Heart left ventricle (tissue), 16 donors: ENCODE data around the gene RLF. TPM values are rescaled to one million over a fixed set of nuclear protein-coding genes. Genes with fewer than 3 reads are reported as not detected.
"Not testable (repeated sequence)": the region's sequence is repeated elsewhere in the genome, so short reads cannot be mapped to it uniquely, and the experiment has no call there.

Experiments used
- ATAC-seq, 4 donors: fragments of 200-7000 bp; cut with Tn5 transposase; one replicate each; pipeline ENCODE4 v1.9.1; 2020 to 2022; ENCODE audit warnings: moderate library complexity in 4 of 4, mild to moderate bottlenecking in 3 of 4, moderate number of reproducible peaks in 1 of 4
- DNase-seq, 5 donors: peaks; one replicate each; pipeline ENCODE4 v3.0.0-alpha.2; 2020
- H3K27ac ChIP-seq, 12 donors: fragments of 200-600 bp; sonication (generic) in 4 of 12; one replicate each; pipeline versions ENCODE4 v1.5.0 to v1.8.0; 2016 to 2022; ENCODE audit warnings: mild to moderate bottlenecking in 2 of 12
- H3K27me3 ChIP-seq, 9 donors: fragments of 200-600 bp; sonication (generic) in 2 of 9; one replicate each; pipeline versions ENCODE4 v1.5.1 to v1.8.0; 2016 to 2022; ENCODE audit warnings: mild to moderate bottlenecking in 3 of 9
- H3K36me3 ChIP-seq, 9 donors: fragments of 200-600 bp; sonication (generic) in 2 of 9; one replicate each; pipeline versions ENCODE4 v1.5.0 to v1.8.0; 2018 to 2022; ENCODE audit warnings: mild to moderate bottlenecking in 2 of 9
- H3K4me1 ChIP-seq, 12 donors: fragments of 200-600 bp; sonication (generic) in 4 of 12; one replicate each; pipeline versions ENCODE4 v1.5.0 to v1.8.0; 2016 to 2022; ENCODE audit warnings: mild to moderate bottlenecking in 3 of 12
- H3K4me3 ChIP-seq, 12 donors: fragments of 200-600 bp; sonication (generic) in 4 of 12; one replicate each; pipeline versions ENCODE4 v1.5.0 to v1.8.0; 2017 to 2022; ENCODE audit warnings: mild to moderate bottlenecking in 9 of 12, moderate library complexity in 4 of 12
- H3K9me3 ChIP-seq, 12 donors: fragments of 200-600 bp; sonication (generic) in 4 of 12; one replicate each; pipeline versions ENCODE4 v1.5.0 to v1.8.0; 2016 to 2022; ENCODE audit warnings: mild to moderate bottlenecking in 1 of 12
- CTCF ChIP-seq, 12 donors: fragments of 200-600 bp; sonication (generic) in 4 of 12; IDR thresholded peaks; one replicate each; pipeline versions ENCODE4 v1.5.0 to v1.8.0; 2018 to 2022; ENCODE audit warnings: antibody characterized with exemption in 12 of 12, mild to moderate bottlenecking in 5 of 12
- POLR2A ChIP-seq, 2 donors: fragments of 450-650 bp; IDR thresholded peaks; one replicate each; pipeline ENCODE4 v1.6.1; 2017; ENCODE audit warnings: antibody characterized with exemption in 2 of 2, mild to moderate bottlenecking in 2 of 2, moderate library complexity in 2 of 2
- WGBS, 4 donors: extraction: QIAGEN DNeasy Blood & Tissue Kit in 2 of 4; methylation state at CpG; one replicate each; pipeline versions ENCODE4 v1.1.5 to v1.1.7; 2013 to 2018; 5-methylcytosine and 5-hydroxymethylcytosine counted together
- intact Hi-C, 10 donors: fragments of 100-400 bp; cut with DNase I; formaldehyde crosslinking; loops; one replicate each; pipeline versions ENCODE4 v1.11.1 to v1.14.2; 2022
- polyA plus RNA-seq, 2 donors: library from polyadenylated mRNA; stranded (reverse); fragments of 200-250 nt; gene quantifications; one replicate each; pipeline ENCODE4 v1.2.3, GENCODE V29; 2013
- total RNA-seq, 9 donors: library from RNA; depleted of rRNA in 2 of 9; stranded (reverse); fragments of >200 nt in 2 of 9; fragmentation: NEBNext Ultra II Directional in 3 of 9; extraction: Animal tissue kit (Norgen Biotek cat#: 25700) in 3 of 9; gene quantifications; one replicate each; pipeline versions ENCODE4 v1.1.0 to v1.2.4, GENCODE V29; 2016 to 2023
- donor health status: ischemic (EF 13 %, LVEDD 7.1; RV severe dilation, severe dysfunction).
- donor health status: healthy with polysubstance abuse.
- donor health status: DM: no; HTN: yes; CAD: no.
- donor health status: DM: no; HTN: no; CAD: no.
- donor health status: ischemic (EF 25% LVEDD 6.9; RV normal size, moderate dysfunction).
- donor health status: ischemic (EF 25% LVEDD 5.7; RV mildly dilated, moderate dysfunction).
- donor health status: healthy.
- donor health status: DM: yes; HTN: yes; CAD: no.
- donor health status: ischemic (EF 35%, LVEDD 5.7; RV mildly dilated, moderate dysfunction).
- donor health status: nonischemic (EF 11% LVEDD 7.7; RV severe dilation, severe dysfunction).
- donor health status: DM: yes; HTN: yes; CAD: no.
- donor health status: PGD.
- donor health status: ischemic (EF 29% LVEDD 5.4; RV normal size, mild dysfunction).
- donor health status: nonischemic (EF 23%, LVEDD 6.1; RV moderate dilation, normal function).

RLF gene
- total and polyA plus RNA-seq, 11 donors = 2.7 to 14.5 (median 11.2) TPM

DNA sequence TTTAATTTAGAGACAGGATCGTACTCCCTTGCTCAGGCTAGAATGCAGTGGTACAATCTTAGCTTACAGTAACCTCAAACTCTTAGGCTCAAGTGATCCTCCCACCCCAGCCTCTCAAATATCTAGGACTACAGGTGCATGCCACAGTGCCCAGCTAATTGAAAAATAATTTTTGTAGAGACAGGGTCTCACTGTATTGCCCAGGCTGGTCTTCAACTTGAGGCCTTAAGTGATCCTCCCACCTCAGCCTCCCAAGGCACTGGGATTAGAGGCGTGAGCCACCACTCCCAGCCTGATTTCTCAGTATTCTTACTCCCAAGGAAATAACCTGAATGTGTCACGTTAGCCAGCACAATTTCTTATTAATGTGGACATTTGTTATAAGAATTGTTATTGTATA, 9.8 kb downstream of the RLF start:
- DNase-seq (no peak), ATAC-seq (no peak)
- Histone ChIP-seq H3K4me1 (peaks cover 0 to 51% (median 13%) of the 10 kb centered on the region in 12 donors), H3K4me3 (no peak overlapping the region), H3K9me3 (no peaks in the 10 kb centered on the region), H3K27me3 (no peaks in the 10 kb centered on the region), H3K27ac (no peak overlapping the region), H3K36me3 (no peaks in the 10 kb centered on the region)
- TF ChIP-seq POLR2A (IDR thresholded peaks at IDR 0.05) = no peak
- TF ChIP-seq CTCF (IDR thresholded peaks at IDR 0.05) = no peak
- intact Hi-C loops = no loop called here
- WGBS, 4 donors = 82 to 93% (median 87%) methylated on average over 3 of the region's 3 CpGs

- intact Hi-C loops = no loop called here
- H3K36me3 ChIP-seq = no peaks in the 10 kb centered on the region
These were observed 13.6 kb downstream of the RLF start for GRCh38 chr1:40174788-40175187.

GRCh38 chr1:40176989-40177388, 15.8 kb downstream of the RLF start:
- DNase-seq, H3K36me3 ChIP-seq, H3K27me3 ChIP-seq, H3K9me3 ChIP-seq, ATAC-seq, H3K27ac ChIP-seq, H3K4me3 ChIP-seq, intact Hi-C loops: not testable (repeated sequence)
- WGBS, 4 donors = 92 to 94% (median 93%) methylated on average over 15 of the region's 15 CpGs
- peaks cover 0 to 39% (median 7%) of the 10 kb centered on the region in 12 donors for H3K4me1 ChIP-seq

More at GRCh38 chr1:40174788-40175187, 13.6 kb downstream of the RLF start:
- ATAC-seq (no peak), DNase-seq (no peak)
- Histone ChIP-seq H3K27me3 (no peaks in the 10 kb centered on the region), H3K4me1 (peaks cover 0 to 40% (median 9%) of the 10 kb centered on the region in 12 donors), H3K9me3 (no peaks in the 10 kb centered on the region), H3K27ac (no peak overlapping the region), H3K4me3 (no peak overlapping the region)
- TF ChIP-seq POLR2A (IDR thresholded peaks at IDR 0.05) = no peak
- 91 to 95% (median 93%) methylated on average over 3 of the region's 3 CpGs for WGBS, 4 donors

DNA sequence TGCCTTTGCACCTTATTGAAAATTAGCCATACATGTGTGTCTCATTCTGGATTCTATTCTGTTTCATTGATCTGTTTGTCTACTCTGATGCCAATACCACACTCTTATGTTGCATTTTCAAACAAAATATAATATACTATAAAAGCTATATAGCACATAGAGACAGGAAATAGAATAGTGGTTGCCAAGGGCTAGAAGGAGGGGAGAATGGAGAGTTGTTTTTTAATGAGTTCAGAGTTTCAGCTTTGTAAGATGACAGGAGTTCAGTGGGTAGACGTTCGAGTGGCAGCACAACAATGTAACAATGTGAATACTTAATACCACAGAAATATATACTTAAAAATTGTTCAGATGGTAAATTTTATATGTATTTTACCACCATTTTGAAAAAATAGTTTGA, 17.0 kb downstream of the RLF start:
- TF ChIP-seq POLR2A (IDR thresholded peaks at IDR 0.05) = no peak
- no peak for TF ChIP-seq CTCF (IDR thresholded peaks at IDR 0.05)
- no peak overlapping the region for H3K27ac ChIP-seq
- H3K4me1 ChIP-seq = peaks cover 0 to 42% (median 17%) of the 10 kb centered on the region in 12 donors
- no peak overlapping the region for H3K4me3 ChIP-seq
- intact Hi-C loops = no loop called here
- H3K27me3 ChIP-seq = no peaks in the 10 kb centered on the region
- H3K36me3 ChIP-seq = no peaks in the 10 kb centered on the region
- DNase-seq = no peak
- WGBS, 4 donors = 41 to 53% (median 47%) methylated on average over 2 of the region's 2 CpGs
- no peak for ATAC-seq
- no peaks in the 10 kb centered on the region for H3K9me3 ChIP-seq

- ATAC-seq (no peak), DNase-seq (no peak)
- H3K27ac ChIP-seq = no peak overlapping the region
- TF ChIP-seq POLR2A (IDR thresholded peaks at IDR 0.05) (no peak), CTCF (IDR thresholded peaks at IDR 0.05) (no peak)
- peaks cover 0 to 44% (median 30%) of the 10 kb centered on the region in 12 donors for H3K4me1 ChIP-seq
- H3K4me3 ChIP-seq = no peak overlapping the region
- no peaks in the 10 kb centered on the region for H3K36me3 ChIP-seq
- H3K9me3 ChIP-seq = no peaks in the 10 kb centered on the region
- no peaks in the 10 kb centered on the region for H3K27me3 ChIP-seq
- intact Hi-C loops = no loop called here
- WGBS, 4 donors = 92 to 98% (median 94%) methylated on average over 3 of the region's 3 CpGs
These were observed 18.4 kb downstream of the RLF start for GRCh38 chr1:40179496-40180089.
